Measurements from ENCODE around the gene CHCHD4. TPM values are rescaled to one million over a fixed set of nuclear protein-coding genes. Genes with fewer than 3 reads are reported as not detected.
"Not testable (repeated sequence)": the region's sequence is repeated elsewhere in the genome, so short reads cannot be mapped to it uniquely, and the experiment has no call there.

CHCHD4 gene
- total and polyA plus RNA-seq, 8 donors, result 3.2 to 8.6 (median 5.3) TPM

- Histone ChIP-seq H3K27ac (no peak overlapping the region), H3K9me3 (no peaks in the 10 kb centered on the region), H3K4me3 (no peak overlapping the region), H3K4me1 (no peaks in the 10 kb centered on the region), H3K36me3 (peaks cover 0 to 20% (median 0%) of the 10 kb centered on the region in 3 donors), H3K27me3 (no peaks in the 10 kb centered on the region)
- ATAC-seq (no peak), DNase-seq (no peak), FAIRE-seq (no peak)
- TF ChIP-seq, protein P1, sequence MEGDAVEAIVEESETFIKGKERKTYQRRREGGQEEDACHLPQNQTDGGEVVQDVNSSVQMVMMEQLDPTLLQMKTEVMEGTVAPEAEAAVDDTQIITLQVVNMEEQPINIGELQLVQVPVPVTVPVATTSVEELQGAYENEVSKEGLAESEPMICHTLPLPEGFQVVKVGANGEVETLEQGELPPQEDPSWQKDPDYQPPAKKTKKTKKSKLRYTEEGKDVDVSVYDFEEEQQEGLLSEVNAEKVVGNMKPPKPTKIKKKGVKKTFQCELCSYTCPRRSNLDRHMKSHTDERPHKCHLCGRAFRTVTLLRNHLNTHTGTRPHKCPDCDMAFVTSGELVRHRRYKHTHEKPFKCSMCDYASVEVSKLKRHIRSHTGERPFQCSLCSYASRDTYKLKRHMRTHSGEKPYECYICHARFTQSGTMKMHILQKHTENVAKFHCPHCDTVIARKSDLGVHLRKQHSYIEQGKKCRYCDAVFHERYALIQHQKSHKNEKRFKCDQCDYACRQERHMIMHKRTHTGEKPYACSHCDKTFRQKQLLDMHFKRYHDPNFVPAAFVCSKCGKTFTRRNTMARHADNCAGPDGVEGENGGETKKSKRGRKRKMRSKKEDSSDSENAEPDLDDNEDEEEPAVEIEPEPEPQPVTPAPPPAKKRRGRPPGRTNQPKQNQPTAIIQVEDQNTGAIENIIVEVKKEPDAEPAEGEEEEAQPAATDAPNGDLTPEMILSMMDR (IDR thresholded peaks at IDR 0.05), result no peak
- intact Hi-C loops (cut with DNase I), result loop anchor here in 1 of 3 donors (10.0 kb wide), 1 partner anchor 216 kb away; no protein-coding TSS in a partner anchor
- WGBS, 2 donors, result 62 to 65% methylated on average over 4 of the region's 4 CpGs
Observed at GRCh38 chr3:14110699-14111098, 14.0 kb downstream of the CHCHD4 start.

DNA sequence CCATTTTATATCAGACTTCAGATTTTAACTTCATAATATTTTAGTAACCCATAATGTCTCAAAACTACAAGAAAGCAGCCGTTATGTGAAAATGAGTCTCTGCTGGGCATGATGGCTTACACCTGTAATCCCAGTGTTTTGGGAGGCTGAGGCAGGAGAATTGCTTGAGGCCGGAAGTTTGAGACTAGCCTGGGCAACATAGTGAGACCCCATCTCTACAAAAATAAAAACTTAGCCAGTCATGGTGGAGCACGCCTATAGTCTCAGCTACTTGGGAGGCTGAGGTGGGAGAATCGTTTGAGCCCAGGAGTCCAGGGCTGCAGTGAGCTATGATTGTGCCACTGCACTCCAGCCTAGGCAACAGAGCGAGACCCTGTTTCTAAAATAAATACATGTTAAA, 14.8 kb downstream of the CHCHD4 start:
- not testable (repeated sequence) for H3K9me3 ChIP-seq, H3K27ac ChIP-seq, FAIRE-seq, DNase-seq, ATAC-seq, H3K4me3 ChIP-seq, H3K27me3 ChIP-seq, H3K4me1 ChIP-seq
- intact Hi-C loops (cut with DNase I), result loop anchor here in 1 of 3 donors (10.0 kb wide), 1 partner anchor 215 kb away; no protein-coding TSS in a partner anchor
- 93 to 99% methylated on average over 5 of the region's 5 CpGs for WGBS, 2 donors
- peaks cover 0 to 12% (median 0%) of the 10 kb centered on the region in 3 donors for H3K36me3 ChIP-seq

- no peak overlapping the region for H3K27ac ChIP-seq
- 81 to 88% methylated on average over 5 of the region's 5 CpGs for WGBS, 2 donors
- DNase-seq (no peak), FAIRE-seq (no peak), ATAC-seq (no peak)
- no peak overlapping the region for H3K4me3 ChIP-seq
- peaks cover 0 to 5% (median 2%) of the 10 kb centered on the region in 4 donors for H3K27me3 ChIP-seq
- no peaks in the 10 kb centered on the region for H3K9me3 ChIP-seq
- intact Hi-C loops (cut with DNase I), result no loop called here
- TF ChIP-seq, protein P1 (IDR thresholded peaks at IDR 0.05), result no peak
- H3K36me3 ChIP-seq, result no peaks in the 10 kb centered on the region
- H3K4me1 ChIP-seq, result no peaks in the 10 kb centered on the region
Observed at GRCh38 chr3:14097616-14098391, 26.9 kb downstream of the CHCHD4 start.

- peaks cover 0 to 5% (median 2%) of the 10 kb centered on the region in 4 donors for H3K27me3 ChIP-seq
- FAIRE-seq (no peak), ATAC-seq (no peak), DNase-seq (no peak)
- no peak overlapping the region for H3K27ac ChIP-seq
- H3K9me3 ChIP-seq, result no peaks in the 10 kb centered on the region
- H3K4me3 ChIP-seq, result no peak overlapping the region
- intact Hi-C loops (cut with DNase I), result no loop called here
- 77 to 92% methylated on average over 3 of the region's 3 CpGs for WGBS, 2 donors
- TF ChIP-seq, protein P1 (IDR thresholded peaks at IDR 0.05), result no peak
- no peaks in the 10 kb centered on the region for H3K4me1 ChIP-seq
- no peaks in the 10 kb centered on the region for H3K36me3 ChIP-seq
Observed at GRCh38 chr3:14096742-14097141, 27.9 kb downstream of the CHCHD4 start.

DNA sequence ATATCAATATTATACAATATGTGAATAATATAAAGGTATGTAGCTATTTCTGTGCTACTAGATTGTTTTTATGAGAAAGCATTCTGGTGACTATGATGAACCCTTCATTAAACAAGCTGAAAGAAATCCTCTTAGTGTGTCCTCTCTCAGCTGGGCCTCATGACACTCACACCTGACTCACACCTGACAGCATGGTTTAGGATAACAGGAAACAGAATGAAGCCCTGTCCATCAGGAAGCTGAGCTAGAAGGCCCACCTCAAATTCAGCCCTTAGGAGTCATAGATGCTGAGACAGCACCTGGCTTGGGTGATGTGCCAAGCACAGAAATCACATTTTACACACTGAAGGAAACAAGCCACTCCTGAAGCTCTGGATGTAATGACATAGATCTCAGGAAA, 30.8 kb downstream of the CHCHD4 start:
- ATAC-seq (no peak), FAIRE-seq (no peak), DNase-seq (no peak)
- H3K27me3 ChIP-seq, result peaks cover 0 to 3% (median 0%) of the 10 kb centered on the region in 4 donors
- no peaks in the 10 kb centered on the region for H3K4me1 ChIP-seq
- no peak overlapping the region for H3K4me3 ChIP-seq
- H3K9me3 ChIP-seq, result no peaks in the 10 kb centered on the region
- TF ChIP-seq, protein P1 (IDR thresholded peaks at IDR 0.05), result no peak
- H3K36me3 ChIP-seq, result no peaks in the 10 kb centered on the region
- intact Hi-C loops (cut with DNase I), result no loop called here
- no peak overlapping the region for H3K27ac ChIP-seq
